ENCODE results near the gene SOX2. TPM values are rescaled to one million over a fixed set of nuclear protein-coding genes. Genes with fewer than 3 reads are reported as not detected.
A peak's percentile ranks its signal among the peaks of the same experiment; 100 is the strongest.

SOX2 gene
- total RNA-seq, 1 experiment from 2014 or later: 307 TPM

- H3K14ac ChIP-seq (ENCODE audit: insufficient read depth, low read length): no peak overlapping the region; the same call in 1 of the 2 replicates
- H3K4me1 ChIP-seq (ENCODE audit: insufficient read depth, low read length): peaks cover under 1% of the 10 kb centered on the region; the same call in 1 of the 2 replicates
- no peak for DNase-seq
- H3K23ac ChIP-seq (ENCODE audit: insufficient read length, low read depth, low read length): no peak overlapping the region
- WGBS (ENCODE audit: extremely low coverage, insufficient read length, low lambda C conversion rate): no CpG with 5 or more reads among the region's 13 CpGs
- no peak overlapping the region for H2BK15ac ChIP-seq (ENCODE audit: low read depth, low read length)
- no peaks in the 10 kb centered on the region for H3K9me3 ChIP-seq (ENCODE audit: control insufficient read depth, low read depth, low read length)
- peaks cover 30% of the 10 kb centered on the region; the same call in 1 of the 2 replicates for H3K79me2 ChIP-seq (ENCODE audit: insufficient read depth, low read length)
- no peak overlapping the region for H2BK5ac ChIP-seq (ENCODE audit: insufficient read length, low read length)
- peak overlapping the region; percentile 68 for H3K4me2 ChIP-seq (ENCODE audit: insufficient read depth, insufficient read length, low read length)
- H4K8ac ChIP-seq (replicated peaks; ENCODE audit: insufficient read length, low read depth, low read length): no peak overlapping the region
- H2AFZ ChIP-seq (ENCODE audit: low read length): no peak overlapping the region
- H3K36me3 Mint-ChIP-seq (ENCODE audit: insufficient read depth in 1 of 3, low read depth in 3 of 3): peaks cover 33 to 65% (median 59%) of the 10 kb centered on the region in 3 experiments
- H2BK12ac ChIP-seq (ENCODE audit: insufficient read length, low read depth, low read length): no peak overlapping the region
- H3K27me3 ChIP-seq (ENCODE audit: insufficient read depth, low read length): no peaks in the 10 kb centered on the region
- H3K4ac ChIP-seq (ENCODE audit: low read depth, low read length): no peak overlapping the region
- H4K91ac ChIP-seq (ENCODE audit: insufficient read length, low read depth, low read length): no peak overlapping the region
- no peak overlapping the region for H2AK5ac ChIP-seq (ENCODE audit: insufficient read length, low read length)
- H3T11ph ChIP-seq (ENCODE audit: low read length): no peak overlapping the region
- H3K23me2 ChIP-seq (ENCODE audit: insufficient read length, low read depth, low read length, poor library complexity, severe bottlenecking): peaks cover 15% of the 10 kb centered on the region
- no peaks in the 10 kb centered on the region for H3K79me1 ChIP-seq (ENCODE audit: insufficient read depth, low read depth, low read length, poor library complexity, severe bottlenecking)
- no peak overlapping the region; a peak in 3 of 5 replicates for H3K4me3 Mint-ChIP-seq
- H3K9me3 Mint-ChIP-seq: peaks cover 7 to 10% of the 10 kb centered on the region in 2 experiments; a peak in 4 of 5 replicates
- H3K56ac ChIP-seq (ENCODE audit: insufficient read length, low read depth, low read length): no peak overlapping the region
- no peak overlapping the region for H2BK20ac ChIP-seq (ENCODE audit: low read depth, low read length, poor library complexity, severe bottlenecking)
- peak overlapping the region; percentile 98 for H3K27ac ChIP-seq (ENCODE audit: insufficient read length, low read depth, low read length)
- H3K18ac ChIP-seq (ENCODE audit: insufficient read length, low read depth, low read length): no peak overlapping the region
- H4K5ac ChIP-seq (ENCODE audit: insufficient read length, low read depth, low read length): no peak overlapping the region
- TF ChIP-seq CTCF (conservative IDR thresholded peaks at IDR 0.05): no peak
- no peak overlapping the region for H2BK120ac ChIP-seq (ENCODE audit: low read depth, low read length, poor library complexity, severe bottlenecking)
- H3K27ac Mint-ChIP-seq: peak overlapping the region; percentile 89 to 100 (median 100); a peak in 6 of 7 replicates
- H3K27me3 Mint-ChIP-seq (ENCODE audit: low read depth): no peaks in the 10 kb centered on the region; the same call in 1 of the 2 replicates
- H3K4me1 Mint-ChIP-seq: peaks cover 35 to 37% of the 10 kb centered on the region in 2 experiments
- H3K9ac ChIP-seq (ENCODE audit: extremely low read depth, insufficient read length, low read length): peak overlapping the region; percentile 96
- peaks cover 3% of the 10 kb centered on the region for H4K20me1 ChIP-seq (ENCODE audit: control insufficient read depth, insufficient read depth, insufficient read length)
These were observed 2.2 kb downstream of the SOX2 start for GRCh38 chr3:181713676-181714612.

All from H9 (cell line).